GM20431 (cell line): ENCODE results near the gene TGM3.

Experiments used
- in situ Hi-C: fragments of 300-500 bp; cut with MseI, MboI; formaldehyde crosslinking; loops from one replicate; pipeline ENCODE4 v1.15.0; 2020; ENCODE audit warnings: low sequenced_read_pairs; ENCODE audit not compliant: unreplicated experiment

TGM3 gene

GRCh38 chr20:2283706-2284423 is 11.9 kb upstream of the TGM3 start:
- in situ Hi-C loops: no loop called here

GRCh38 chr20:2285193-2285592 is 10.6 kb upstream of the TGM3 start:
- in situ Hi-C loops: no loop called here

- in situ Hi-C loops: no loop called here
Measured at GRCh38 chr20:2285613-2286012, 10.2 kb upstream of the TGM3 start.

GRCh38 chr20:2287504-2287903 is 8.3 kb upstream of the TGM3 start:
- in situ Hi-C loops: no loop called here

GRCh38 chr20:2289475-2289874 is 6.3 kb upstream of the TGM3 start:
- in situ Hi-C loops: no loop called here

- in situ Hi-C loops: no loop called here
Measured at GRCh38 chr20:2290486-2290885, 5.3 kb upstream of the TGM3 start.

- in situ Hi-C loops: no loop called here
Measured at GRCh38 chr20:2292416-2293110, 3.2 kb upstream of the TGM3 start.

GRCh38 chr20:2293486-2293885 is 2.3 kb upstream of the TGM3 start:
- in situ Hi-C loops: no loop called here

- in situ Hi-C loops: no loop called here
Measured at GRCh38 chr20:2293971-2294370, 1.8 kb upstream of the TGM3 start.

- in situ Hi-C loops: no loop called here
Measured at GRCh38 chr20:2295286-2295685, 515 bp upstream of the TGM3 start.

- in situ Hi-C loops: no loop called here
Measured at GRCh38 chr20:2296524-2297356, 939 bp downstream of the TGM3 start.

- in situ Hi-C loops: no loop called here
Measured at GRCh38 chr20:2297357-2297728, 1.5 kb downstream of the TGM3 start.

- in situ Hi-C loops: no loop called here
Measured at GRCh38 chr20:2298116-2298515, 2.3 kb downstream of the TGM3 start.

GRCh38 chr20:2298701-2299100 is 2.9 kb downstream of the TGM3 start:
- in situ Hi-C loops: no loop called here

- in situ Hi-C loops: no loop called here
Measured at GRCh38 chr20:2299301-2299700, 3.5 kb downstream of the TGM3 start.

GRCh38 chr20:2300002-2300401 is 4.2 kb downstream of the TGM3 start:
- in situ Hi-C loops: no loop called here

GRCh38 chr20:2300420-2300819 is 4.6 kb downstream of the TGM3 start:
- in situ Hi-C loops: no loop called here

GRCh38 chr20:2301164-2301622 is 5.4 kb downstream of the TGM3 start:
- in situ Hi-C loops: no loop called here

- in situ Hi-C loops: no loop called here
Measured at GRCh38 chr20:2302384-2303060, 6.7 kb downstream of the TGM3 start.

GRCh38 chr20:2303673-2304072 is 7.9 kb downstream of the TGM3 start:
- in situ Hi-C loops: no loop called here
